Measurements from ENCODE around the gene SUSD2. TPM values are rescaled to one million over a fixed set of nuclear protein-coding genes. Genes with fewer than 3 reads are reported as not detected.

The SUSD2 gene
- polyA plus RNA-seq, 1 of the 3 experiments (the other 2 are of a cell fraction): 0.82 TPM

DNA sequence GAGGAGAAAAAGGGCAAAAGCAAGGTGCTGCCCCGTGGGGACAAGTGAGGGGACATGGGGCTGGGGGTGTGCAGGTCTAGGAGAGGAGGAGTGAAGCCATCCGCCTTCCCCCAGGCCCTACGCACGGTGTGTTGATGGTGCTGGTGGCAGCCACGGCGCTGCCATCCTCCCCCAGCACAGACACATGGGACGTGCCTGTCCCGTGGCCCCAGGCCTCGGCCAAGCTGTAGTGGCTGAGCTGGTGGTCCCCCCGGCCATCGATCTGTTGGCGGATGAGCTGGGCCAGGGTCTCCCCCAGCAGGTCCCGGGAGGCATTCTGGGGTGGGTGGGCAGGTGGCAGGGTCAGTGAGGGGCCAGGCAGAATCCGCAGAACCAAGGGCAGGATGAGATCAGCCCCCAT, 44.7 kb downstream of the SUSD2 start:
- Histone ChIP-seq H3F3A (replicated peaks; ENCODE audit: insufficient read depth) (no peaks in the 10 kb centered on the region), H3K9ac (no peak overlapping the region), H3K9me2 (no peaks in the 10 kb centered on the region), H3K36me3 (replicated peaks in 1 of 2; ENCODE audit: control insufficient read depth in 1 of 2, insufficient read depth in 2 of 2, low read length in 1 of 2) (no peaks in the 10 kb centered on the region), H3K27me3 (ENCODE audit: insufficient read depth) (no peaks in the 10 kb centered on the region), H3K27ac (ENCODE audit: low read depth in 2 of 2, low read length in 1 of 2) (no peak overlapping the region), H3K4me2 (no peak overlapping the region), H3K4me1 (ENCODE audit: control insufficient read depth in 1 of 2, insufficient read depth in 2 of 2, low read depth in 1 of 2, low read length in 1 of 2) (peaks cover 0 to 4% of the 10 kb centered on the region in 2 experiments; a peak in 1 of 4 replicates), H3K79me2 (ENCODE audit: insufficient read depth) (no peaks in the 10 kb centered on the region), H3K9me3 (no peaks in the 10 kb centered on the region), H2AFZ (ENCODE audit: low read depth) (no peak overlapping the region), H3K4me3 (ENCODE audit: low read depth in 2 of 2, low read length in 1 of 2) (no peak overlapping the region), H4K20me1 (ENCODE audit: insufficient read depth) (no peaks in the 10 kb centered on the region)
- 88% methylated on average over 3 of the region's 14 CpGs for WGBS (ENCODE audit: low lambda C conversion rate)
- no peak for DNase-seq
- TF ChIP-seq, protein P1, sequence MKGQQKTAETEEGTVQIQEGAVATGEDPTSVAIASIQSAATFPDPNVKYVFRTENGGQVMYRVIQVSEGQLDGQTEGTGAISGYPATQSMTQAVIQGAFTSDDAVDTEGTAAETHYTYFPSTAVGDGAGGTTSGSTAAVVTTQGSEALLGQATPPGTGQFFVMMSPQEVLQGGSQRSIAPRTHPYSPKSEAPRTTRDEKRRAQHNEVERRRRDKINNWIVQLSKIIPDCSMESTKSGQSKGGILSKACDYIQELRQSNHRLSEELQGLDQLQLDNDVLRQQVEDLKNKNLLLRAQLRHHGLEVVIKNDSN (IDR thresholded peaks at IDR 0.05; ENCODE audit: borderline replicate concordance, low read depth): no peak
- no peak for TF ChIP-seq RAD21 (IDR thresholded peaks at IDR 0.05; ENCODE audit: low read length)
- no peak for TF ChIP-seq GATA2 (CRISPR knock-in tag; IDR thresholded peaks at IDR 0.05)
- no peak for TF ChIP-seq NRF1 (IDR thresholded peaks at IDR 0.05; ENCODE audit: low read depth, low read length)
- no peak for TF ChIP-seq ELF1 (IDR thresholded peaks at IDR 0.05)
- TF ChIP-seq, protein P2, sequence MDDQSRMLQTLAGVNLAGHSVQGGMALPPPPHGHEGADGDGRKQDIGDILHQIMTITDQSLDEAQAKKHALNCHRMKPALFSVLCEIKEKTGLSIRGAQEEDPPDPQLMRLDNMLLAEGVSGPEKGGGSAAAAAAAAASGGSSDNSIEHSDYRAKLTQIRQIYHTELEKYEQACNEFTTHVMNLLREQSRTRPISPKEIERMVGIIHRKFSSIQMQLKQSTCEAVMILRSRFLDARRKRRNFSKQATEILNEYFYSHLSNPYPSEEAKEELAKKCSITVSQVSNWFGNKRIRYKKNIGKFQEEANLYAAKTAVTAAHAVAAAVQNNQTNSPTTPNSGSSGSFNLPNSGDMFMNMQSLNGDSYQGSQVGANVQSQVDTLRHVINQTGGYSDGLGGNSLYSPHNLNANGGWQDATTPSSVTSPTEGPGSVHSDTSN (IDR thresholded peaks at IDR 0.05): no peak
- TF ChIP-seq, protein P3, sequence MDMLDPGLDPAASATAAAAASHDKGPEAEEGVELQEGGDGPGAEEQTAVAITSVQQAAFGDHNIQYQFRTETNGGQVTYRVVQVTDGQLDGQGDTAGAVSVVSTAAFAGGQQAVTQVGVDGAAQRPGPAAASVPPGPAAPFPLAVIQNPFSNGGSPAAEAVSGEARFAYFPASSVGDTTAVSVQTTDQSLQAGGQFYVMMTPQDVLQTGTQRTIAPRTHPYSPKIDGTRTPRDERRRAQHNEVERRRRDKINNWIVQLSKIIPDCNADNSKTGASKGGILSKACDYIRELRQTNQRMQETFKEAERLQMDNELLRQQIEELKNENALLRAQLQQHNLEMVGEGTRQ (IDR thresholded peaks at IDR 0.05; ENCODE audit: borderline replicate concordance, low read depth, low read length): no peak
- TF ChIP-seq SMC3 (IDR thresholded peaks at IDR 0.05; ENCODE audit: low read depth, low read length): no peak
- no peak for TF ChIP-seq TCF12 (IDR thresholded peaks at IDR 0.05)
- TF ChIP-seq NFIC (IDR thresholded peaks at IDR 0.05; ENCODE audit: borderline replicate concordance): no peak
- TF ChIP-seq, protein P4, sequence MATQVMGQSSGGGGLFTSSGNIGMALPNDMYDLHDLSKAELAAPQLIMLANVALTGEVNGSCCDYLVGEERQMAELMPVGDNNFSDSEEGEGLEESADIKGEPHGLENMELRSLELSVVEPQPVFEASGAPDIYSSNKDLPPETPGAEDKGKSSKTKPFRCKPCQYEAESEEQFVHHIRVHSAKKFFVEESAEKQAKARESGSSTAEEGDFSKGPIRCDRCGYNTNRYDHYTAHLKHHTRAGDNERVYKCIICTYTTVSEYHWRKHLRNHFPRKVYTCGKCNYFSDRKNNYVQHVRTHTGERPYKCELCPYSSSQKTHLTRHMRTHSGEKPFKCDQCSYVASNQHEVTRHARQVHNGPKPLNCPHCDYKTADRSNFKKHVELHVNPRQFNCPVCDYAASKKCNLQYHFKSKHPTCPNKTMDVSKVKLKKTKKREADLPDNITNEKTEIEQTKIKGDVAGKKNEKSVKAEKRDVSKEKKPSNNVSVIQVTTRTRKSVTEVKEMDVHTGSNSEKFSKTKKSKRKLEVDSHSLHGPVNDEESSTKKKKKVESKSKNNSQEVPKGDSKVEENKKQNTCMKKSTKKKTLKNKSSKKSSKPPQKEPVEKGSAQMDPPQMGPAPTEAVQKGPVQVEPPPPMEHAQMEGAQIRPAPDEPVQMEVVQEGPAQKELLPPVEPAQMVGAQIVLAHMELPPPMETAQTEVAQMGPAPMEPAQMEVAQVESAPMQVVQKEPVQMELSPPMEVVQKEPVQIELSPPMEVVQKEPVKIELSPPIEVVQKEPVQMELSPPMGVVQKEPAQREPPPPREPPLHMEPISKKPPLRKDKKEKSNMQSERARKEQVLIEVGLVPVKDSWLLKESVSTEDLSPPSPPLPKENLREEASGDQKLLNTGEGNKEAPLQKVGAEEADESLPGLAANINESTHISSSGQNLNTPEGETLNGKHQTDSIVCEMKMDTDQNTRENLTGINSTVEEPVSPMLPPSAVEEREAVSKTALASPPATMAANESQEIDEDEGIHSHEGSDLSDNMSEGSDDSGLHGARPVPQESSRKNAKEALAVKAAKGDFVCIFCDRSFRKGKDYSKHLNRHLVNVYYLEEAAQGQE (IDR thresholded peaks at IDR 0.05; ENCODE audit: low read depth, low read length): no peak
- TF ChIP-seq CHD2 (IDR thresholded peaks at IDR 0.05; ENCODE audit: low read length, partially characterized antibody): no peak
- no peak for TF ChIP-seq TEAD4 (IDR thresholded peaks at IDR 0.05; ENCODE audit: borderline replicate concordance, insufficient read depth)
- no peak for TF ChIP-seq RXRA (IDR thresholded peaks at IDR 0.05; ENCODE audit: borderline replicate concordance, low read depth)
- TF ChIP-seq GABPA (IDR thresholded peaks at IDR 0.05; ENCODE audit: low read depth): no peak
- CTCF ChIA-PET: interaction anchor here (3.2 kb wide), 1 partner anchor 36 kb away, joined by 16 read pairs; no protein-coding TSS in a partner anchor
- POLR2A ChIA-PET: no interaction called here

Measured in SK-N-SH (cell line).